ENCODE results near the gene FAM200B. TPM values are rescaled to one million over a fixed set of nuclear protein-coding genes. Genes with fewer than 3 reads are reported as not detected.
A peak's percentile ranks its signal among the peaks of the same experiment; 100 is the strongest.

Gene FAM200B
- total and polyA plus RNA-seq, 2 experiments from 2014 or later = 33.2 to 74.6 TPM

DNA sequence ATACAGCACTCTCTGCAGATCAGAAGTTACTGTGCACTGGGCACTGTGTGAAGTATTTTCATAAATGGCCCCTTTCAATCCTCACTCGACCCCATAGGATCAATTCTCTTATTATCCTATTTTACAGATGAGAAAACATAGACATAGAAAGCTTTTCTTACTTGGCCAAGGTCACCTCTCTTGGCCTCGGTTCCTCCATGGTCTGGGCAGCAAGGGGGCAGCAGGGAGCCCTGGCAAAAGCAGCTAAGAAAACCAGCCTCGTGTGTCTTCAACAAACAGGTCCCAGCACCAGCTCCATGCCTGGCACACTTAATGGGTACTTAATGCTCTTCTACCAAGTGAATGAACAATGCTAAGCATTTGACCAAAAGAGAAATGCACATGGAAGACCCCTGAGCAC lies 55.6 kb downstream of the FAM200B start:
- no peak for TF ChIP-seq EZH2phosphoT487 (IDR thresholded peaks at IDR 0.05; ENCODE audit: insufficient read depth, low read depth)
- TF ChIP-seq EZH2 (IDR thresholded peaks at IDR 0.05; ENCODE audit: insufficient read depth, poor library complexity, severe bottlenecking) = no peak
- in situ Hi-C loops (cut with MboI) = no loop called here
- H3K4me2 ChIP-seq (ENCODE audit: unreplicated experiment) = no peak overlapping the region
- no peaks in the 10 kb centered on the region for H4K20me1 ChIP-seq (ENCODE audit: insufficient read depth)
- 0 out of 2 replicates have a peak, but pooled peaks cover 9% of the 10 kb centered on the region for H3K4me1 ChIP-seq (ENCODE audit: insufficient read depth)
- H3F3A ChIP-seq (ENCODE audit: insufficient read depth) = peaks cover 9% of the 10 kb centered on the region; the same call in 1 of the 2 replicates
- DNase-seq = no peak
- no peak overlapping the region for H3K4me3 ChIP-seq
- H3K27me3 ChIP-seq (replicated peaks; ENCODE audit: insufficient read depth) = no peaks in the 10 kb centered on the region; the same call in 1 of the 2 replicates
- 22 to 32% methylated on average over 3 of the region's 3 CpGs for WGBS, 2 experiments (ENCODE audit: low coverage in 1 of 2, low lambda C conversion rate in 2 of 2, missing lambda C conversion rate in 2 of 2)
- no peak overlapping the region for H3K9ac ChIP-seq
- H2AFZ ChIP-seq = no peak overlapping the region
- no peaks in the 10 kb centered on the region for H3K36me3 ChIP-seq (ENCODE audit: low read depth)
- no peaks in the 10 kb centered on the region for H3K9me2 ChIP-seq (ENCODE audit: insufficient read depth)
- no peak overlapping the region for H3K27ac ChIP-seq
- H3K9me3 ChIP-seq (ENCODE audit: low read depth) = no peaks in the 10 kb centered on the region
- no peaks in the 10 kb centered on the region for H3K79me2 ChIP-seq (ENCODE audit: insufficient read depth)

DNA sequence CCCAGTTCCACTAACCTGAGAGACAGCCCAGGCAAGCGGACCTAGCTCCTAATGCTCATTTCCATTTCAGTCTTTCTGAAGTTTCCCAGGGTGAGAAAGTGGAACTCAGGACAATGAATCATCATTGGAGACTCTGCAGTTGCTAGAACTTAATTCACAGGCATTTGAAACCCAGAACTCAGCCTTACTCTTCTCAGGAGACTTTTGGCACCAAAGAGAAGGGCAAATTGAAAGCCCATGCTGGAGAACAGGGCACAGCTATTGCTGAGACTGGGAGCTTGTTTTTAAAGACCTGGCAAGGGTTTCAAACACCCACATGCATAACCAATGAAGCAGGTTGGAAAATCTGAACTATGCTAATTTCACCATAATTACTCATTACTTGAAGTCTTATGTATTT lies 57.2 kb downstream of the FAM200B start:
- H4K20me1 ChIP-seq (ENCODE audit: insufficient read depth) = no peaks in the 10 kb centered on the region
- no peaks in the 10 kb centered on the region for H3K9me3 ChIP-seq (ENCODE audit: low read depth)
- 0 out of 2 replicates have a peak, but pooled peaks cover 9% of the 10 kb centered on the region for H3K4me1 ChIP-seq (ENCODE audit: insufficient read depth)
- H3K27ac ChIP-seq = no peak overlapping the region
- DNase-seq = peak; percentile 60
- WGBS, 2 experiments (ENCODE audit: low coverage in 1 of 2, low lambda C conversion rate in 2 of 2, missing lambda C conversion rate in 2 of 2) = 79 to 85% methylated on average over 1 of the region's 1 CpG
- peaks cover 9% of the 10 kb centered on the region; the same call in 1 of the 2 replicates for H3F3A ChIP-seq (ENCODE audit: insufficient read depth)
- H3K36me3 ChIP-seq (ENCODE audit: low read depth) = no peaks in the 10 kb centered on the region
- no peak overlapping the region for H2AFZ ChIP-seq
- H3K27me3 ChIP-seq (replicated peaks; ENCODE audit: insufficient read depth) = no peaks in the 10 kb centered on the region; the same call in 1 of the 2 replicates
- H3K4me3 ChIP-seq = no peak overlapping the region
- no peak overlapping the region for H3K9ac ChIP-seq
- no peaks in the 10 kb centered on the region for H3K9me2 ChIP-seq (ENCODE audit: insufficient read depth)
- H3K4me2 ChIP-seq (ENCODE audit: unreplicated experiment) = no peak overlapping the region
- in situ Hi-C loops (cut with MboI) = no loop called here
- H3K79me2 ChIP-seq (ENCODE audit: insufficient read depth) = no peaks in the 10 kb centered on the region
- TF ChIP-seq EZH2phosphoT487 (IDR thresholded peaks at IDR 0.05; ENCODE audit: insufficient read depth, low read depth) (no peak), EZH2 (IDR thresholded peaks at IDR 0.05; ENCODE audit: insufficient read depth, poor library complexity, severe bottlenecking) (no peak)

Other genes with a start within 250 kb of the FAM200B start
- 10.2 and 19.5 TPM in 2 replicates for gene CC2D2A, start 211.9 kb upstream of the FAM200B start, total RNA-seq (2014; rRNA removed; shearing (Covaris generic))
- gene CC2D2A, start 211.9 kb upstream of the FAM200B start, polyA plus RNA-seq (2016; fragmentation: Nextera tagmentation; extraction: Ambion mirVana) = 11.5 and 12.2 TPM in 2 replicates
- 68.4 and 82.7 TPM in 2 replicates for gene FBXL5, start 26.5 kb upstream of the FAM200B start, total RNA-seq (2014; rRNA removed; shearing (Covaris generic))
- gene FBXL5, start 26.5 kb upstream of the FAM200B start, polyA plus RNA-seq (2016; fragmentation: Nextera tagmentation; extraction: Ambion mirVana) = 55.6 and 57.8 TPM in 2 replicates
- 32.6 and 33.3 TPM in 2 replicates for gene BST1, start 21.2 kb downstream of the FAM200B start, total RNA-seq (2014; rRNA removed; shearing (Covaris generic))
- 24.3 and 28.7 TPM in 2 replicates for gene BST1, start 21.2 kb downstream of the FAM200B start, polyA plus RNA-seq (2016; fragmentation: Nextera tagmentation; extraction: Ambion mirVana)
- not detected in 2 replicates for gene CD38, start 96.5 kb downstream of the FAM200B start, total RNA-seq (2014; rRNA removed; shearing (Covaris generic))
- not detected in 2 replicates for gene CD38, start 96.5 kb downstream of the FAM200B start, polyA plus RNA-seq (2016; fragmentation: Nextera tagmentation; extraction: Ambion mirVana)